GM18868 (cell line): ENCODE results near the gene DISC1.

ENCODE experiments used
- ATAC-seq: cut with Tn5 transposase; IDR thresholded peaks from one replicate; pipeline ENCODE4 v1.9.1; 2021; ENCODE audit warnings: mild to moderate bottlenecking, moderate library complexity; ENCODE audit not compliant: unreplicated experiment

DISC1 gene

GRCh38 chr1:231921646-231922345 lies 295.2 kb downstream of the DISC1 start:
- no peak for ATAC-seq

DNA sequence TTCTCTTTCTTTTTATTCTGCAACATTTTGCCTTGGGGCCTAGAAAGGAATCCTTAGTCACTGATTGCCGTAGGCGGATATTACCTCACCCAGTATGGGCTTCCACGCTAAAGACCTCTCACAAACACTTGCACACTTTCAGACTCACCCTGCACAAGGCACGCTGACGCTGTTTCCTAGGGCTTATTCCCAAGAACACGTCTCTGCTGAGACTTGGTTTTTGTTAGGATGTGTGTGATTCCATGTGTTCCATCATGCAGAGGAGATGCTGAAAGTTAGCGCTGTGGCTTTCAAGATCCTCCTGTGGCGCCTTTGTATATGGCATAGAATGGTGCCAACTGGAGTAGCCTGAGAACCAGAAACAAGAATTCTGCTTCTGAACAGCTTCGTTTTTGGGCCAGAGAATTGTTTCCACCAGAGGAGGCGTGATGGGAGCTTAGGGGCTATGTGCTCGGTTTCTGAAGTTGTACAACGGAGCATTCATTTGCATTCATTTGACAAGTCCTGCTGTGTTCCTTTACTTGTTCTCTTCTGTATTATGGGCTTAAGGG lies 297.0 kb downstream of the DISC1 start:
- no peak for ATAC-seq

DNA sequence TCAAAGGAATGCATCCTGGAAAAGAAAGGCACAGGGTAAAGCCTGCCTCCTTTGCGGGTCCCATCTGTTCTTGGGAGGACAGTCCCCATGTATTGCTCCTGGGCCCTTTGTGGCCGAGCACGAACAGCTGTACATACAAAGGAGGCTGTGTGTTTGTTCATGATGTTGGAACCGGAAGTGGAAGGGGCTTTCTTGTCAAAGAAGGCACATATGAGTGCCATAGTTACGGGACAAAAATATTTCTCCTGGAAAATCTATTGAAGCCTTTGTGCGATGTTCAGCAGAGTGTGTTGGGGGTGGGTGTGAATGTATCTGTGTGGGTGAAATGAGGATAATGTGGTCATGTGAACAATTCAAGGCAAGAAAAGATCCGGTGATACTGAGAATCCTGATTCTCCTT lies 297.6 kb downstream of the DISC1 start:
- no peak for ATAC-seq

- no peak for ATAC-seq
Observed at GRCh38 chr1:231925864-231926263, 299.3 kb downstream of the DISC1 start.

GRCh38 chr1:231926340-231926739 lies 299.8 kb downstream of the DISC1 start:
- ATAC-seq: no peak

DNA sequence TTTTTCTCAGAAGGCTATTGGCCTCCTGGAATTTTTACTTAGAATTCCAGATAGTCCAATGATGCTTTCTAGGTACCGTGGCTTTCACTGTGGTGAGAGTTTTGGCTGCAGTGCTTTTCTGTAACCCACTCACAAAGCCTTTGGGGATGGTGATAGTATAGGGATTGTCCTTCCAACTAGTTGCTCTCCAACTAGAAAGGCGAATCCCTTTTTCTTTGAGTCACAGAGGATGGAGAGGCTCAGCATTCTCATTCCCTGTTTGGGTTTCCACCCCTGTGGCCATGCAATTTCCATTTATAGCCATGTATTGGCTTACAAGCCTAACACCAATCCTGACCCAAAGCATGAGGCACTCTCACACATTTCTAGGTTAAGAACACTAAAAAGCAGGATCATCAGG lies 300.3 kb downstream of the DISC1 start:
- ATAC-seq: no peak

DNA sequence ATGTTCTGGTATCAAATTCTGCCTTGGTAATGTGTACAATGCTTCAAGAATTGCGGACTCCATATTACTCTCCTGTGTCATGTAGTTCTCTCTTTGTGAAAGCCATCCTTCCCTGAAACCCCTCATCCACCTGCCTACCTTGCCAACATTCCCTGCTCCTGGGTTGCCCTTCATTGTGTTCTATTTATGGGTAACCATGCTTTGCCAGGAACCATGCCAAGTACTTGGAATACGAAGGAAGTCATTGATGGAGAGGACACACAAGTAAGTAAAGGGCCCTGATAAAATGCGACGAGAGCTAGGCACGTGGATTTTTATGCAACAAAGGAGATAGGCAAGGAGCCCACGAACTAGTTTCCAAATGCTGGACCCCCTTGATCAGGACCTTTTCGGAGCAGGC lies 300.8 kb downstream of the DISC1 start:
- ATAC-seq: no peak

DNA sequence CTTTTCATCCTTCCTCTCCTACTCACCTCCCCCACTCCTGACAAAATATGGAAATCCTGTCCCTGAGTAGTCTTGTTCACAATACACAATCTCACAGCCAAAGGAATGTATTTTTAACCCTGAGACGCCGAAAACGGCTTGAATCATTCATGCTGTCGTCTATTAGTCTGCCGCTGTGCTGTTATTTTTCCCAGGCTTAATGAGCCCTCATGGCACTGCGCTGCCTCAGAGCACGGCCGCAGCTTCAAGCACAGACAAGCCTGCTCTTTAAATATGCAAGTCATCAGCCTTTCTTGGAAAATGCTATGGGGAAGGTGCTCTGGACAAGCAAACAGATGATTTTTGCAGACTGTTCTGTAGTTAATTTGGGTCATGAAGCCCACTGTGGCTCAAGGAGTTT lies 302.7 kb downstream of the DISC1 start:
- no peak for ATAC-seq

DNA sequence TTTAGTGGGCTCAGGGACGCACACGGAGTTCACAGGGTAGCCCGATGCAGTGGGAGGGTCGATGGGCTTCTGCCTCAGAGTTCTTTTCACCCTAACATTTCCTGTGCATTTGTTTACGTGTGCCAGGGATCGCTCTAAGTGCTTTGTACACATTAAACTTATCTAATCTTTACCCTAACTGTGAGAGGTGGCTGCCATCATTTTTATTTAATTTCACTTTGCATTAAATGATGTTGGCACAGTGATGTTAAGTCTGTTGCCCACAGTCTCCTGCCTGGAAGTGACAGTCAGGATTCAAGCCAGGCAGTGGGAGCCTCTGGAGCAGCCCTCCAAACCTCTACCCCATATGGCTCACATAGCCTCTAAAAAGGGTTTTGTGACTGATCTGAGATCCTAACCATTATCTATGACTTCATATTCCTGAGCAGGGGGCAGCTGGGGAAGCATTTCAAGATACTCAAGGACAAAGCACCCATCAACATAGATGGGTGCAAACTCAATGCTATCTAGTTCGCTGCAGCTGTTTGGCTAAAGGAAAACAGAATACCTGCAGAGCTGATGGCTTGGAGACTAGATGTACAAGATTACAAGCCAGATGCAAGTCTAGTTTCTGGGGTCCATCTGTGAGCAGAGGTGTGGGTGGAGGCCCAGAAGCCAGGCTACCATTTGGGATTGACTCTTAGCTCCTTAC lies 303.8 kb downstream of the DISC1 start:
- ATAC-seq: no peak

- no peak for ATAC-seq
Observed at GRCh38 chr1:231931146-231931545, 304.6 kb downstream of the DISC1 start.

DNA sequence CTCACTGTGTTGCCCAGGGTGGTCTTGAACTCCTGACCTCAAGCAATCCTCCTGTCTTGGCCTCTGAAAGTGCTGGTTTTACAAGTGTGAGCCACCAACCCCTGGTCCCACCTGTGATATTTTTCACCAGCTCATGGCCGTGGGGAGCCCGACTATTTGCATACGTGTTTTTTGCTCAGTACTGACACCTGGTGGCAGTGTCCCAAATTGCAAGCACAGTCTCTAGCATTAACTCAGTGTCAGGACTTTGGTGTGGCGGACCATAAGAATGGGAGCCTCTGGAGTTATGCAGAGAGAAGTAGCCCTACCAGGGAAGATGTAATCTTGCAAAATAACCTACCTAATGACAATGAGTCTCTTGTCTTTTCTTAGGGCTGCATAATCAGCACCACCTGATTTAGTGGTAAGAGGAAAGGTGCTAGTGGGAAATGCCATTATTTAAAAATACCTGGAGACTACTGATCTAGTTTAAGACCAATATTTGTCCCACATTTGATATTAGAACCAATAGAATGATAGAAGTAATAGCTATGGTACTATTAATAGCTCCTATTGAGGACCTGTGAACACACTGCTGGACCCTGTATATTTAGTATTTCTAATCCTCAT lies 305.4 kb downstream of the DISC1 start:
- ATAC-seq: no peak

DNA sequence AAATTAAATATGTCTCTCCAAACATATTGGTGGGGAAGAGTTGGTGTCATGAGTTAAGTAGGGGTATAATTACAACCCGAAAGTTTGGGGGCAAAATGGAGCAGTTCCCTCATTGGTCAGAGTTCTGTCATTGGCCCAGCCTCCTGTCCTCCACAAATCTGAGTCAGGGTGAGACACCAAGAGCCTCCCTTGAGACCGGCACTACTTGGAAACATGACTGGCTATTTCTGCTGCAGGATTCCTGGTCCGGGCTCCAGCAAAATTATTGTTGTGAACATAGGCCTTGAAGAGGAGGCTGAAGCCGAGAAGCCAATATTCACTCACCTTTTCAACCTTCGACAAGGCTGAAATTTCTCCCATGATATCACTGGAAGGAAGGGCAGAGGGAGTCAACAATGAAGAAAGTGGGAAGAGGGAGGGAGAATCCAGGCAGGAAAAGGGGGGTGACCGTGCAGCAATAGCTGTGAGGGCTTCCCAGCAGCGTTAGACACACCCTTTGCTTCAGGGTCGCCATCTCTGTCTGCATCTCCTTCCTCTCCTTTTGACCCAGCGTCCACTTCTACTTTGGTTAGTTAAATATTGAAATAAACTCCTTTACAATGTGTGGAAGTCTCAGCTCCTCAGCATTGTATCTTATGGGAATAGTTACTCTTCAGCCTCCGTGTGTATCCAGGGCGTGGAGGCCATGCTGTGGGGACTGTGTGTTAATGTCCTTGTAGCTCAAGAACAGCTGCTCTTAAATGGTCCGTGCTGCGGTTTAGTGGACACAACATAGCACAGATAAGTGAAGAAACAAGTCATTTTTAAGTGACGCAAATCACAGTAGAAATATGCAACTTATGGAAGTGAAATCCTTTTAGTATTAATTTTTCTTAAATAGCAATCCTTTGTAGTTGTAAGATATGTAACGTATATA lies 307.4 kb downstream of the DISC1 start:
- no peak for ATAC-seq

DNA sequence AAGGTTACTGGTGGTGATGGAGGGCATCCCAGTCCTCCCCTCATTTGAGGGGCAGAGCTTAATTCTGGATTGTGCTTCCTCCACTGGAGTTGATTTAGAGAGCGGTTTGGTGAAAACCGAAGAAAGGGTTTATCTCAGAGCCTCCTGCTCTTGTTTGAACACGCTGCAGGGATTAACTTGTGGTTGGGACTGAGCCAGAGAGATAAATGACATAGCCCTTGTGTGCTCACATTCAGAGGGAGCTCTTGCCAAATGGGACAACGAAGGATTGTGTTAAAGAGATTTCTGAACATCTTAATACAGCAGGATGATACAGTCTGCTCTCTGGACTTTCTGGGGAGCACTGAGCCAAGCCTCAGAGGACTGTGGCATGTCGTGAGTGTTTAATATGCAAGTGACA lies 308.2 kb downstream of the DISC1 start:
- no peak for ATAC-seq

DNA sequence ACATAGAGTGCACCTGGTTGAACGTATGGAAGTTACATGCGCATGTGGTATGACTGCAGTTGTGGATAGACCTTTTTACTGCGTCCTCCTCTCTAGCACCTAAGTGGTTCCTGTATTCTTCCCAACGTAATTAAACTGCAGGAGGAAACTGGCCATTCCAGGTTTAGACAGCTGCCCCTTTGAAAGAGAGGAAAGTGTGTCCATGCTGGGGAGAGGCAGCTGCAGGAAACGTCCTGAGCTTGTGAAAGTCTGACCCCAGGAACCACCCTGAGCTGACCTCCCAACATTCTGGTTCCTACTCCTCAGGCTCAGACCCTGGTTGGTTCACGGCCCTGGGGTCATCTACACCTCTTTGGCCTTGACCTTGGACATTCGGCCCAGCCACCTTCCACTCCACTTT lies 309.3 kb downstream of the DISC1 start:
- no peak for ATAC-seq

DNA sequence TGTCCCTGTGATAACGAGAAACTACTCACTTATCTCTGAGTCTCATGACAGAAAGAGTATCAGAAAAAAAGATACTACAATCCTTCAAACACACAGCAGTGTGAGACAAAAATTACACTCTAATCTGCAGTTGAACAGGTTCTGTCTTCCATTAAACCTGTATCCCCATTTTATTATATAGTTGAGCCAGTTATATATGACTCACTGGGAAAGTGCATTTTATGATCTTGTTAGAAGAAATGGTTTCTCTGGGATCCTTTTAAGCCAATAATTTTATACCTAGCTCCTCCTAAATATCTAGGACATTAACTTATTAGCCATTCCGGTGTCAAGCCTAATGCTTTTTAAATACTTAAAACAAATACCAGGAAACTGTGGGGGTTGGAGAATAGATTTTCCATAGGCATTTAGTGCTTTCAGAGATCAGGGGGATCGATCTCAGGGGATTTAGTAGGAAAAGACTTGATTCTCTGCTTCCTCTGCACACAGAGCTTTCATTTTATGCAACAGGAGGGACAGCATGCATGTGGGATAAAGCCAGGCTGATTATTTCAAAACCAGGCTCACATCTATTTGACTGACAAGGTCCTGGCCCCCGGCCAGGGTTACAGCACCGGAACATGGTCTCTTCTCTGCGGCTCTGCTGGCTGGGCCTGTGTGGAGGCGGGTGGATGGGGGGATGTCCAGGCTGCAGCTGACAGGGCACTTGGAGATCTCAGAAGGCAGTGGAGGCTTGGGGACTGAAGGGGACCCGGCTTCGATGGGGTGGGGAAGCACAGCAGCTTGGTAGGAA lies 310.6 kb downstream of the DISC1 start:
- no peak for ATAC-seq

- no peak for ATAC-seq
Observed at GRCh38 chr1:231938211-231938610, 311.6 kb downstream of the DISC1 start.

DNA sequence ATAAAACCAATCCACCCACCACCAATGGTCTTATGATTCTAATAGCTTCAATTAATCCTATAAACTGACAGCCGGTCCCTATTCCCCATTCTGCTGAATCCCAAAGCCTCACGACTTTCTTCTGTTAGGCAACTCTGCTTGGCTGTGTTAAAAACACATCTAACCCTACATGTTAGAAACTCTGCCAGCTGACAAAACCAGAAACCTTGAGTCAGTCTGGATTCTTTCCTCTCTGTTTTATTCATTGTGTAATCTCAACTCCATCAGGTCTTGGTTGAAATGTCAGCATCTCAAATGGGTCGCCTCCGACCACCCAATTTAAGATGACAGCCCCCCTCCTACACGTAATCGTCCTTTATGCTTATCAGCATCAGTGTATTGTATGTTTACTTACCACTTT lies 312.1 kb downstream of the DISC1 start:
- no peak for ATAC-seq

DNA sequence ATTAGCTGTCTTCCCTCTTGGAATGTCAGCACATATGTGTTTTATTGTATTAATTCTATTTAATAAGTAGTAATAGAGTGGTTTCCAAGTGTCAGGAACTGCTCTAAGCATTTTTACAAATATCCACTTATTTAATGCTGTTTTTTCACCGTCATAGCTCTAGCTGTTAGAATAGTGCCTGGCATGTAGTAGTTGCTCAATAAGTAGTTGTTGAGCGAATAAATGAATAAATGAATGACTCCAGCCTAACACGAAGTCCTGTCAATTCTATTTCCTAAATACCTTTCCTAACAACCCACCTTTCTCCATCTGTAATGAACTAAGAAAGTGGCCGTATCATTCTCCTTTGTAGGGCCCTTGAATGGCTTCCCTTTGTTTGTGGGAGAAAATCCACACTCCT lies 312.5 kb downstream of the DISC1 start:
- no peak for ATAC-seq

DNA sequence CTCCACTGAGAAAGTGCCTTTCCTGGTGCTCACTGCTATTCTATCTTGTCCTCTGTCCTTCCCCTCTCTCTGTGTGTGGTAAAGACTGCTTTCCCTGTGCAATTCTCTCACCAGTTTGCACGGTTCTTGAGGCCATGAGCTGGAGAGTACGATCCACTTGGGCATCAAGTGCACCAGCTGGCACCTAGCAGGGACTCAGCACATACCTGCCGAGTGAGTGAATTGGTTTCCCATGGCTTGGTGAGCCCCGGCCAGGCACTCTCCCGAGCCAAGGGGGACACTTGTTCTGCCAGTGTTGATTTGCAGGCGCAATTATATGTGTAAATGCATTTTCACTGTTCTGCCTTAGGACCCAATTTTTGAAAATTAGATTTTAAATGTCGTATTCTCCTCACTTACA lies 313.5 kb downstream of the DISC1 start:
- no peak for ATAC-seq

GRCh38 chr1:231940701-231941100 lies 314.1 kb downstream of the DISC1 start:
- no peak for ATAC-seq
